Activated T-helper 2 cell treated with anti-CD3 and anti-CD28 coated beads, Interferon-gamma antibody, Interleukin-2, Interleukin-4, amounts not matched to agents 10 μg/mL and 5 μg/mL and 100 μg/mL, durations not matched to agents 14 hours and 24 hours and 36 hours (primary cell): ENCODE results near the gene SS18L1. TPM values are rescaled to one million over a fixed set of nuclear protein-coding genes. Genes with fewer than 3 reads are reported as not detected.
"Not testable (repeated sequence)": the region's sequence is repeated elsewhere in the genome, so short reads cannot be mapped to it uniquely, and the experiment has no call there.

Experiments
- DNase-seq: peaks from one replicate; pipeline ENCODE4 v3.0.0; 2021; ENCODE audit warnings: low spot score
- H3K27ac Mint-ChIP-seq: one replicate; pipeline ENCODE4 v1.8.0; 2021; ENCODE audit warnings: mixed read lengths
- H3K27me3 Mint-ChIP-seq: one replicate; pipeline ENCODE4 v1.8.0; 2021; ENCODE audit warnings: low read depth, mixed read lengths
- H3K36me3 Mint-ChIP-seq: one replicate; pipeline ENCODE4 v1.8.0; 2021; ENCODE audit warnings: low read depth, mixed read lengths
- H3K4me1 Mint-ChIP-seq: one replicate; pipeline ENCODE4 v1.8.0; 2021; ENCODE audit warnings: low read depth, mixed read lengths
- H3K4me3 Mint-ChIP-seq: one replicate; pipeline ENCODE4 v1.8.0; 2021; ENCODE audit warnings: low read depth, mild to moderate bottlenecking, moderate library complexity, mixed read lengths
- H3K9me3 Mint-ChIP-seq: one replicate; pipeline ENCODE4 v1.8.0; 2021; ENCODE audit warnings: mixed read lengths
- intact Hi-C: fragments of 100-400 bp; cut with micrococcal nuclease; formaldehyde crosslinking; loops from one replicate; pipeline ENCODE4 v1.15.1; 2023
- total RNA-seq: library from RNA; stranded (reverse); gene quantifications from 2 replicates; pipeline ENCODE4 v1.2.3, GENCODE V29; 2022

The SS18L1 gene
- total RNA-seq, 1 donor from 2014 or later = 26.0 TPM

DNA sequence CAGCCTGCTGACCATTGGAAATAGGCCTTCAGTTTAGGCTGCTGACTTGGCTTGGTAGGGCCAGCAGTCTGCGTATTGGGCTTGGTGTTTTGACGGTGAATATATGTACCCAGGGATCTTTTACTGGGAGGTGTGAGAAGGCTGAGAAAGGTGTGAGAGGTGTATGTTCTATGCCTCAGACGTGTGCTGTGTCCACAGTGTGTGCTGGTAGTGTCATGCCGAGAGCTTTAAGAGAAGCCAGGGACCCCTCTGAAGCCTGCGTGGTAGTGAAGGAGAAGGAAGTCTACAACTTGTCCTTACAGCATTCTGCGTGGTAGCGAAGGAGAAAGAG is 2.1 kb downstream of the SS18L1 start:
- peak overlapping the region; percentile 22 for H3K4me3 Mint-ChIP-seq
- DNase-seq = no peak

GRCh38 chr20:62146019-62146755 is 2.6 kb downstream of the SS18L1 start:
- Mint-ChIP-seq H3K4me3 (no peak overlapping the region), H3K4me1 (peaks cover 29% of the 10 kb centered on the region), H3K27ac (no peak overlapping the region), H3K9me3 (no peaks in the 10 kb centered on the region), H3K27me3 (no peaks in the 10 kb centered on the region), H3K36me3 (peaks cover 35% of the 10 kb centered on the region)
- DNase-seq = no peak
- intact Hi-C loops = no loop called here

More for the DNA sequence above, 2.1 kb downstream of the SS18L1 start:
- Mint-ChIP-seq H3K36me3 (peaks cover 39% of the 10 kb centered on the region), H3K9me3 (no peaks in the 10 kb centered on the region), H3K4me1 (peaks cover 33% of the 10 kb centered on the region), H3K27ac (no peak overlapping the region), H3K27me3 (no peaks in the 10 kb centered on the region)
- intact Hi-C loops = no loop called here

- DNase-seq = no peak
- H3K4me3 Mint-ChIP-seq = no peak overlapping the region
- H3K9me3 Mint-ChIP-seq = no peaks in the 10 kb centered on the region
- intact Hi-C loops = no loop called here
- peaks cover 33% of the 10 kb centered on the region for H3K36me3 Mint-ChIP-seq
- H3K27me3 Mint-ChIP-seq = no peaks in the 10 kb centered on the region
- no peak overlapping the region for H3K27ac Mint-ChIP-seq
- peaks cover 20% of the 10 kb centered on the region for H3K4me1 Mint-ChIP-seq
Measured at GRCh38 chr20:62147125-62147524, 3.6 kb downstream of the SS18L1 start.

- no peak overlapping the region for H3K4me3 Mint-ChIP-seq
- H3K9me3 Mint-ChIP-seq = peaks cover 4% of the 10 kb centered on the region
- H3K36me3 Mint-ChIP-seq = peaks cover 34% of the 10 kb centered on the region
- H3K27ac Mint-ChIP-seq = no peak overlapping the region
- H3K4me1 Mint-ChIP-seq = peaks cover 18% of the 10 kb centered on the region
- no peaks in the 10 kb centered on the region for H3K27me3 Mint-ChIP-seq
- no peak for DNase-seq
- intact Hi-C loops = no loop called here
Measured at GRCh38 chr20:62147528-62147927, 4.0 kb downstream of the SS18L1 start.

- H3K27ac Mint-ChIP-seq, DNase-seq, intact Hi-C loops, H3K27me3 Mint-ChIP-seq, H3K4me3 Mint-ChIP-seq: not testable (repeated sequence)
- Mint-ChIP-seq H3K36me3 (peaks cover 42% of the 10 kb centered on the region), H3K9me3 (peaks cover 12% of the 10 kb centered on the region), H3K4me1 (peaks cover 18% of the 10 kb centered on the region)
Measured at GRCh38 chr20:62148383-62148782, 4.8 kb downstream of the SS18L1 start.

DNA sequence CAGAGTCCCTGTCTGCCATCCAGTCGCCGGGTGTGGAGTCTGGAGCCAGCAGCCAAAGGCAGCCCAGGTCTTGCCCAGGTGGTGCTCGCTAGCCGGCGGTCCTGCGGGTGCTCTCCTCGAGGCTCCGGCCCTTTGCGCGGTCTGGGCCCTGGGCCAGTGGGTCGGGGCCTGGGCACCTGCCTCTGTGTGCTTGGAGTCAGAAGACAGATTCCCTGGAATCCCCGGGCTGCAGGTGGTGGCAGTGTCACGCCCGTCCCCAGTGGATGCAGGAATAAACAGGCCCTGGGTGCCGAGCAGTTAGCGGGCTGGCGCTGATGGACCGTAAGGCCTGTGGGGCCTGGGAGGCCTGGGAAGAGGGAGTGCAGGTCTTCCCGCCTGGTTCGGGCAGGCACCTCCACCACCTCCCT is 5.3 kb downstream of the SS18L1 start:
- no peak overlapping the region for H3K4me3 Mint-ChIP-seq
- DNase-seq = no peak
- H3K27me3 Mint-ChIP-seq = no peaks in the 10 kb centered on the region
- peaks cover 47% of the 10 kb centered on the region for H3K36me3 Mint-ChIP-seq
- peaks cover 18% of the 10 kb centered on the region for H3K4me1 Mint-ChIP-seq
- no peak overlapping the region for H3K27ac Mint-ChIP-seq
- intact Hi-C loops = no loop called here
- H3K9me3 Mint-ChIP-seq = peaks cover 18% of the 10 kb centered on the region

- Mint-ChIP-seq H3K27ac (no peak overlapping the region), H3K4me1 (peaks cover 14% of the 10 kb centered on the region), H3K9me3 (peaks cover 19% of the 10 kb centered on the region), H3K27me3 (no peaks in the 10 kb centered on the region), H3K36me3 (peaks cover 52% of the 10 kb centered on the region), H3K4me3 (no peak overlapping the region)
- intact Hi-C loops = no loop called here
- DNase-seq = no peak
Measured at GRCh38 chr20:62149532-62150309, 6.2 kb downstream of the SS18L1 start.

- H3K27me3 Mint-ChIP-seq = no peaks in the 10 kb centered on the region
- intact Hi-C loops = no loop called here
- no peak overlapping the region for H3K27ac Mint-ChIP-seq
- peaks cover 19% of the 10 kb centered on the region for H3K9me3 Mint-ChIP-seq
- H3K4me3 Mint-ChIP-seq = no peak overlapping the region
- H3K36me3 Mint-ChIP-seq = peaks cover 52% of the 10 kb centered on the region
- H3K4me1 Mint-ChIP-seq = peaks cover 9% of the 10 kb centered on the region
- no peak for DNase-seq
Measured at GRCh38 chr20:62150310-62150575, 6.7 kb downstream of the SS18L1 start.

- no peak for DNase-seq
- H3K9me3 Mint-ChIP-seq = peaks cover 19% of the 10 kb centered on the region
- no peak overlapping the region for H3K4me3 Mint-ChIP-seq
- intact Hi-C loops = no loop called here
- peaks cover 3% of the 10 kb centered on the region for H3K4me1 Mint-ChIP-seq
- no peak overlapping the region for H3K27ac Mint-ChIP-seq
- H3K36me3 Mint-ChIP-seq = peaks cover 51% of the 10 kb centered on the region
- H3K27me3 Mint-ChIP-seq = no peaks in the 10 kb centered on the region
Measured at GRCh38 chr20:62151225-62151624, 7.7 kb downstream of the SS18L1 start.

GRCh38 chr20:62151835-62152364 is 8.3 kb downstream of the SS18L1 start:
- H3K36me3 Mint-ChIP-seq = peaks cover 51% of the 10 kb centered on the region
- H3K27ac Mint-ChIP-seq = no peak overlapping the region
- no peak for DNase-seq
- peaks cover 19% of the 10 kb centered on the region for H3K9me3 Mint-ChIP-seq
- H3K4me3 Mint-ChIP-seq = no peak overlapping the region
- intact Hi-C loops = no loop called here
- no peaks in the 10 kb centered on the region for H3K27me3 Mint-ChIP-seq
- H3K4me1 Mint-ChIP-seq = peaks cover 3% of the 10 kb centered on the region

- intact Hi-C loops = no loop called here
- DNase-seq = no peak
- Mint-ChIP-seq H3K27me3 (no peaks in the 10 kb centered on the region), H3K36me3 (peaks cover 55% of the 10 kb centered on the region), H3K9me3 (peaks cover 19% of the 10 kb centered on the region), H3K4me1 (peaks cover 9% of the 10 kb centered on the region), H3K27ac (no peak overlapping the region), H3K4me3 (no peak overlapping the region)
Measured at GRCh38 chr20:62155428-62156253, 12.1 kb downstream of the SS18L1 start.

DNA sequence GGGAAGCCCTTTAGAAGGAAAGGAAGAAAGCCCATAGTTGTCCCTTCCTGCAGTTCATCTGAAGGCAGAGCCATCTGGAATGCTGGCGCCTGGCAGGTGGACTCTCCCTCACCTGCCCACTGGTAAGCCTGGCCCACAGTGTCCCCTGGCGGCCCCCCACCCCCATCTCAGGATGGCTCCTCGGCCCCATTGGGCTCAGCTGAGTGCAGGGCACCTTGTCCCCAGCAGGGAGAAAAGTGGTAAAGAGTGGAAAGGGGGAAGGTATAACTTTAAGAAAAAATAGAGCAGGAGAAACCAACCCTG is 12.6 kb downstream of the SS18L1 start:
- Mint-ChIP-seq H3K9me3 (peaks cover 19% of the 10 kb centered on the region), H3K4me1 (peaks cover 10% of the 10 kb centered on the region), H3K27me3 (no peaks in the 10 kb centered on the region), H3K27ac (no peak overlapping the region), H3K36me3 (peaks cover 56% of the 10 kb centered on the region), H3K4me3 (no peak overlapping the region)
- no peak for DNase-seq
- intact Hi-C loops = no loop called here
